ENCODE measurements around the gene PHF21A.

GRCh38 chr11:45948356-45948755 is 172.9 kb downstream of the PHF21A start:
- TF ChIP-seq, protein P1, sequence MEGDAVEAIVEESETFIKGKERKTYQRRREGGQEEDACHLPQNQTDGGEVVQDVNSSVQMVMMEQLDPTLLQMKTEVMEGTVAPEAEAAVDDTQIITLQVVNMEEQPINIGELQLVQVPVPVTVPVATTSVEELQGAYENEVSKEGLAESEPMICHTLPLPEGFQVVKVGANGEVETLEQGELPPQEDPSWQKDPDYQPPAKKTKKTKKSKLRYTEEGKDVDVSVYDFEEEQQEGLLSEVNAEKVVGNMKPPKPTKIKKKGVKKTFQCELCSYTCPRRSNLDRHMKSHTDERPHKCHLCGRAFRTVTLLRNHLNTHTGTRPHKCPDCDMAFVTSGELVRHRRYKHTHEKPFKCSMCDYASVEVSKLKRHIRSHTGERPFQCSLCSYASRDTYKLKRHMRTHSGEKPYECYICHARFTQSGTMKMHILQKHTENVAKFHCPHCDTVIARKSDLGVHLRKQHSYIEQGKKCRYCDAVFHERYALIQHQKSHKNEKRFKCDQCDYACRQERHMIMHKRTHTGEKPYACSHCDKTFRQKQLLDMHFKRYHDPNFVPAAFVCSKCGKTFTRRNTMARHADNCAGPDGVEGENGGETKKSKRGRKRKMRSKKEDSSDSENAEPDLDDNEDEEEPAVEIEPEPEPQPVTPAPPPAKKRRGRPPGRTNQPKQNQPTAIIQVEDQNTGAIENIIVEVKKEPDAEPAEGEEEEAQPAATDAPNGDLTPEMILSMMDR (IDR thresholded peaks at IDR 0.05), result no peak
- TF ChIP-seq POLR2A (IDR thresholded peaks at IDR 0.05), result no peak

Measured in right lobe of liver (tissue), 4 donors.